Heart right ventricle (tissue), 16 donors: ENCODE data around the gene USP44. TPM values are rescaled to one million over a fixed set of nuclear protein-coding genes. Genes with fewer than 3 reads are reported as not detected.

Experiments used
- ATAC-seq, 8 donors: fragments of 200-7000 bp; cut with Tn5 transposase; one replicate each; pipeline ENCODE4 v1.9.1; 2020; ENCODE audit warnings: mild to moderate bottlenecking in 8 of 8, moderate library complexity in 8 of 8, moderate number of reproducible peaks in 1 of 8
- DNase-seq, 2 donors: peaks; one replicate each; pipeline ENCODE4 v3.0.0-alpha.2; 2020
- H3K27ac ChIP-seq, 10 donors: fragments of 200-600 bp; sonication (generic) in 2 of 10; one replicate each; pipeline versions ENCODE4 v1.5.0 to v1.8.0; 2020 to 2022; ENCODE audit warnings: mild to moderate bottlenecking in 3 of 10
- H3K27me3 ChIP-seq, 7 donors: fragments of 200-600 bp; one replicate each; pipeline ENCODE4 v1.8.0; 2021 to 2022; ENCODE audit warnings: mild to moderate bottlenecking in 2 of 7
- H3K36me3 ChIP-seq, 9 donors: fragments of 200-600 bp; sonication (generic) in 1 of 9; one replicate each; pipeline versions ENCODE4 v1.5.0 to v1.8.0; 2020 to 2022; ENCODE audit warnings: mild to moderate bottlenecking in 2 of 9
- H3K4me1 ChIP-seq, 9 donors: fragments of 200-600 bp; sonication (generic) in 1 of 9; one replicate each; pipeline versions ENCODE4 v1.5.0 to v1.8.0; 2020 to 2022; ENCODE audit warnings: mild to moderate bottlenecking in 4 of 9
- H3K4me3 ChIP-seq, 10 donors: fragments of 200-600 bp; sonication (generic) in 2 of 10; one replicate each; pipeline versions ENCODE4 v1.5.0 to v1.8.0; 2020 to 2022; ENCODE audit warnings: mild to moderate bottlenecking in 7 of 10, moderate library complexity in 2 of 10
- H3K9me3 ChIP-seq, 11 donors: fragments of 200-600 bp in 10 of 11; sonication (generic) in 2 of 11; one replicate each; pipeline versions ENCODE4 v1.5.0 to v1.8.0; 2013 to 2022; ENCODE audit warnings: mild to moderate bottlenecking in 2 of 11, control low read depth in 1 of 11, moderate library complexity in 1 of 11
- WGBS, 2 donors: extraction: QIAGEN DNeasy Blood & Tissue Kit; methylation state at CpG; one replicate each; pipeline ENCODE4 v1.1.7; 2013; ENCODE audit warnings: inconsistent platforms in 1 of 2; 5-methylcytosine and 5-hydroxymethylcytosine counted together
- intact Hi-C, 10 donors: fragments of 100-400 bp; cut with DNase I; formaldehyde crosslinking; loops; one replicate each; pipeline versions ENCODE4 v1.11.1 to v1.14.2; 2022
- polyA plus RNA-seq, 2 donors: library from polyadenylated mRNA; stranded (reverse); fragments of 200-250 nt; gene quantifications; one replicate each; pipeline ENCODE4 v1.2.3, GENCODE V29; 2013
- total RNA-seq, 10 donors: library from RNA; stranded (reverse); fragmentation: NEBNext Ultra II Directional in 3 of 10; extraction: Animal tissue kit (Norgen Biotek cat#: 25700) in 3 of 10; gene quantifications; one replicate each; pipeline versions ENCODE4 v1.2.1 to v1.2.4, GENCODE V29; 2021 to 2023
- TF ChIP-seq, protein P1 (sequence below), 9 donors: fragments of 200-600 bp; sonication (generic) in 2 of 9; IDR thresholded peaks; one replicate each; pipeline versions ENCODE4 v1.5.0 to v1.8.0; 2021 to 2022; ENCODE audit warnings: antibody characterized with exemption in 9 of 9, mild to moderate bottlenecking in 5 of 9, moderate library complexity in 1 of 9
- donor health status: Arrhythmogenic right ventricular cardiomyopathy.
- donor health status: ischemic (EF 13 %, LVEDD 7.1; RV severe dilation, severe dysfunction).
- donor health status: healthy with polysubstance abuse.
- donor health status: DM: no; HTN: yes; CAD: no.
- donor health status: DM: no; HTN: no; CAD: no.
- donor health status: ischemic (EF 25% LVEDD 6.9; RV normal size, moderate dysfunction).
- donor health status: ischemic (EF 25% LVEDD 5.7; RV mildly dilated, moderate dysfunction).
- donor health status: healthy.
- donor health status: DM: yes; HTN: yes; CAD: no.
- donor health status: Ischemic cardiomyopathy.
- donor health status: ischemic (EF 35%, LVEDD 5.7; RV mildly dilated, moderate dysfunction).
- donor health status: nonischemic (EF 11% LVEDD 7.7; RV severe dilation, severe dysfunction).
- donor health status: DM: yes; HTN: yes; CAD: no.
- donor health status: PGD.
- donor health status: ischemic (EF 29% LVEDD 5.4; RV normal size, mild dysfunction).
- donor health status: nonischemic (EF 23%, LVEDD 6.1; RV moderate dilation, normal function).

USP44 gene
- total and polyA plus RNA-seq, 12 donors: 0.06 to 0.89 (median 0.31) TPM; not detected in 1

DNA sequence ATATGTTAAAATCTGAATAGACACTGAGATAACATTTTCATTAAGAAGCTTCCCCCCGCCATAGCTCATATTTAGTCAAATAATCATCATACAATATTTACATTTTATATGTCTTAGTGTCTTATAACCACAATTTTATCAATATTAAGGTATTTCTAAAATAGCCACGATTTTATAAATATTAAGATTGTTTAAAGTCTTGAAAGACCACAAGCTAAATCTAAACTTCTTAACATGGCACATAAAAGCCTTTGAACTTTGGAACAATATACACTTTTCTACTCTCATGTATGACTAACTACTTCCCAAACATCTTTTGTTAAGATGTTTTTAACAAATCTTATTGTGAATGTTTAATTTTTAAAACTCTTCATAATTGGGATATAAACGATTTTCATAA, 6.5 kb downstream of the USP44 start:
- no peak for DNase-seq
- Histone ChIP-seq H3K27ac (no peak overlapping the region), H3K36me3 (no peaks in the 10 kb centered on the region), H3K27me3 (peaks cover 0 to 44% (median 16%) of the 10 kb centered on the region in 7 donors), H3K9me3 (peaks cover 0 to 9% (median 0%) of the 10 kb centered on the region in 11 donors), H3K4me3 (no peak overlapping the region), H3K4me1 (peaks cover 0 to 14% (median 9%) of the 10 kb centered on the region in 9 donors)
- TF ChIP-seq, protein P1, sequence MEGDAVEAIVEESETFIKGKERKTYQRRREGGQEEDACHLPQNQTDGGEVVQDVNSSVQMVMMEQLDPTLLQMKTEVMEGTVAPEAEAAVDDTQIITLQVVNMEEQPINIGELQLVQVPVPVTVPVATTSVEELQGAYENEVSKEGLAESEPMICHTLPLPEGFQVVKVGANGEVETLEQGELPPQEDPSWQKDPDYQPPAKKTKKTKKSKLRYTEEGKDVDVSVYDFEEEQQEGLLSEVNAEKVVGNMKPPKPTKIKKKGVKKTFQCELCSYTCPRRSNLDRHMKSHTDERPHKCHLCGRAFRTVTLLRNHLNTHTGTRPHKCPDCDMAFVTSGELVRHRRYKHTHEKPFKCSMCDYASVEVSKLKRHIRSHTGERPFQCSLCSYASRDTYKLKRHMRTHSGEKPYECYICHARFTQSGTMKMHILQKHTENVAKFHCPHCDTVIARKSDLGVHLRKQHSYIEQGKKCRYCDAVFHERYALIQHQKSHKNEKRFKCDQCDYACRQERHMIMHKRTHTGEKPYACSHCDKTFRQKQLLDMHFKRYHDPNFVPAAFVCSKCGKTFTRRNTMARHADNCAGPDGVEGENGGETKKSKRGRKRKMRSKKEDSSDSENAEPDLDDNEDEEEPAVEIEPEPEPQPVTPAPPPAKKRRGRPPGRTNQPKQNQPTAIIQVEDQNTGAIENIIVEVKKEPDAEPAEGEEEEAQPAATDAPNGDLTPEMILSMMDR (IDR thresholded peaks at IDR 0.05): no peak
- no peak for ATAC-seq
- WGBS, 2 donors: 58 to 64% methylated on average over 3 of the region's 3 CpGs
- intact Hi-C loops: no loop called here

DNA sequence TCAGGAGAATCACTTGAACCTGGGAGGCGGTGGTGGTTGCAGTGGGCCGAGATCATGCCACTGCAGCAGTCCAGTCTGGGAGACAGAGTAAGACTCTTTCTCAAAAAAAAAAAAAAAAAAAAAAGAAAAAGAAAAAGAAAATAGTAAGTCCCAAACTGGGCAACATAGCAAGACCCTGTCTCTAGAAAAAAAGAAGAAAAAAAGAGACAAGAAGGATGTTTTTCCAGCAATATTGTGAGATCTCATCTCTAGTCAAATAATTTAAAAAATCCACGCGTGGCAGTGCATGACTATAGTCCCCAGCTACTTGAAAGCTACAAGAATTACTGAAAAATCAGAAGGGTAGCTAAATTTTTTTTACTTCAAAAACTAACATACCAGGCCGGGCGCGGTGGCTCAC, 8.0 kb downstream of the USP44 start:
- ATAC-seq (no peak), DNase-seq (no peak)
- H3K36me3 ChIP-seq: no peaks in the 10 kb centered on the region
- H3K9me3 ChIP-seq: no peaks in the 10 kb centered on the region
- TF ChIP-seq, protein P1 (IDR thresholded peaks at IDR 0.05): no peak
- no peak overlapping the region for H3K27ac ChIP-seq
- intact Hi-C loops: no loop called here
- 96 to 97% methylated on average over 7 of the region's 7 CpGs for WGBS, 2 donors
- H3K4me3 ChIP-seq: no peak overlapping the region
- H3K4me1 ChIP-seq: peaks cover 0 to 11% (median 6%) of the 10 kb centered on the region in 9 donors
- peaks cover 0 to 30% (median 3%) of the 10 kb centered on the region in 7 donors for H3K27me3 ChIP-seq

DNA sequence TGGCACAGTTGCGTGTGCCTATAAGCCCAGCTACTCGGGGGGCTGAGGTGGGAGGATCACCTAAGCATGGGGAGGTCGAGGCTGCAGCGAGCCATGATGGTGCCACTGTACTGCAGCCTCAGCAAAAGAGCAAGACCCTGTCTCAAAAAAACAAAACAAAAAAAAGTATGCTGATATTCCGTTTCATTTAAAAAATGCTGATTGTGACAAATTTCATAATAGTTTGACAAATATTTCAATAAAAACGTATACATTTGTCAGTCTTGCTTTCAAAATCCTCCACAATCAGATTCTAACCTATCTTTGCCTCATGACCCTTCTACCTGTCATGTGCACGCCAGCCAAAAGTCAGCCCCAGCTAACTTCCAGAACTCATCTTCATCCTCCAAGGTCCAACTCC, 9.8 kb downstream of the USP44 start:
- ATAC-seq (no peak), DNase-seq (no peak)
- intact Hi-C loops: no loop called here
- WGBS, 2 donors: 86 to 87% methylated on average over 7 of the region's 7 CpGs
- Histone ChIP-seq H3K27me3 (peaks cover 0 to 11% (median 0%) of the 10 kb centered on the region in 7 donors), H3K9me3 (no peaks in the 10 kb centered on the region), H3K27ac (no peak overlapping the region), H3K4me1 (no peaks in the 10 kb centered on the region), H3K36me3 (no peaks in the 10 kb centered on the region), H3K4me3 (no peak overlapping the region)
- TF ChIP-seq, protein P1 (IDR thresholded peaks at IDR 0.05): no peak

DNA sequence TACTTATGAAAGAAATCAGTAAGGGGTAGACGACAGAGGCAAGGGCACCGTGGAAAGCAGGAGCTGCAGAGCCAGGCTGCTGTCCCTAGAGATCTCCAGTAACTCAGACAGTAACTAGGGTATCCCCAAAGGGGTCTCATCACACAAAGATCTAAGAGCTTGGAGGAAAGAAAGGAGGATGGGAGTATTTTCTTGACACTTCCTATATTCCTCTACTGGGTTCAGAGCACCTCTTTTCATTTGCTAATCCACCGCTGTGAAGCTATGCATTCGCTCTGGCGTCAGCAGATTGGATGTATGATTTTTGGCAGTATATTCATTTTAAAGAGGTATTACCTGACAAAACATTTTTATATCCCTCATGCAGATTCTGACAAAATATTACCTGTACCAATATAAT, 12.6 kb downstream of the USP44 start:
- Histone ChIP-seq H3K4me3 (no peak overlapping the region), H3K27ac (no peak overlapping the region), H3K4me1 (no peaks in the 10 kb centered on the region), H3K9me3 (no peaks in the 10 kb centered on the region), H3K27me3 (no peaks in the 10 kb centered on the region), H3K36me3 (no peaks in the 10 kb centered on the region)
- WGBS, 2 donors: 49 to 58% methylated on average over 5 of the region's 5 CpGs
- ATAC-seq: peak in 1 of 8 donors; percentile 9
- intact Hi-C loops: loop anchor here in 5 of 10 donors (10.0 kb wide), 3 partner anchors 184 to 324 kb away; partner anchors contain the start of genes FGD6 (in 1 of the 5) and VEZT (in 1 of the 5)
- TF ChIP-seq, protein P1 (IDR thresholded peaks at IDR 0.05): no peak
- no peak for DNase-seq
